ENCODE measurements around the gene MAP6.

MAP6 gene

DNA sequence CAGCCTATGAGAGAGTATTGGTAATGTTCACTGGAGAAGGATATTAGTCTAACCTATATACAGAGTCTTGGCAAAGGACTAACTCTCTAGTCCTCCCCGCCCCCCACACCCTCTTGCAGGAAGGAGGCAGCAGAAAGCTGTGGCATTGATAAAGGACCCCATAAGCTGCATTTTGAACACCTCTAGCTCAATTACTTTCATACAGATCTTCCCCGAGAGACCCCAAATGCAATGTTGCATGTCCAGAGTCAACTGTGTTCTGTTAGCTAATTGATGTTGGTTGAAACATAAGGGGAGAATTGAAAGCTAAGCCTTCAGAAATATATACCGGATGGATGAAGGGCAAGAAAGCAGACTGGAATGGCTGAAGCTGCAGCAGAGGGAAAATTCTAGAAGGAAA lies 2.8 kb downstream of the MAP6 start:
- Histone ChIP-seq H3K36me3 (ENCODE audit: control insufficient read depth, insufficient read depth, low read length) (no peaks in the 10 kb centered on the region), H3K9me3 (ENCODE audit: control insufficient read depth, insufficient read depth, low read depth, low read length) (no peaks in the 10 kb centered on the region), H3K4me1 (ENCODE audit: control insufficient read depth, insufficient read depth, low read length) (peaks cover 22% of the 10 kb centered on the region; the same call in 1 of the 2 replicates), H3K4me3 (ENCODE audit: low read depth, low read length) (no peak overlapping the region), H3K9ac (ENCODE audit: low read length) (no peak overlapping the region), H3K27ac (ENCODE audit: low read depth, low read length) (no peak overlapping the region), H3K27me3 (ENCODE audit: control insufficient read depth, insufficient read depth, low read length) (peaks cover 69% of the 10 kb centered on the region)

DNA sequence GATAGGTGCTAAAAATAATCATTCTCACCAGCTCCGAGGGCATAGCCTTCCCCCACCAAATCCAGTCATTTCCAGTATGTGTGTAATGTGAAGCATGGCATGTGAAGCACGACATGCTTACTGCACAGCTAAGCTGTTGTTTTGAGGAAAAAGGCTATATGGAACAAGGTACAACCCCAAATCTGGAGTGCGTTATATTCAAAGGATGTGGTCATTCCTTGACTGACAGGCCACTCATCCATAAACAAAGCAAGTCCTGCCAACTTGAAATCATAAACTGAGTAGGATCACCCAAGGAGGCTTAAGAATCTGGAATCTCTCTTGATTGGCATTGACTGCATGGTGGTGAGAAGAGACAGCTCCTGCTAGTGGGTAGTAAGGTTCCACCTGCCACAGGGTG lies 3.7 kb downstream of the MAP6 start:
- Histone ChIP-seq H3K9me3 (ENCODE audit: control insufficient read depth, insufficient read depth, low read depth, low read length) (no peaks in the 10 kb centered on the region), H3K36me3 (ENCODE audit: control insufficient read depth, insufficient read depth, low read length) (no peaks in the 10 kb centered on the region), H3K4me3 (ENCODE audit: low read depth, low read length) (no peak overlapping the region), H3K27ac (ENCODE audit: low read depth, low read length) (no peak overlapping the region), H3K9ac (ENCODE audit: low read length) (no peak overlapping the region), H3K27me3 (ENCODE audit: control insufficient read depth, insufficient read depth, low read length) (peaks cover 61% of the 10 kb centered on the region), H3K4me1 (ENCODE audit: control insufficient read depth, insufficient read depth, low read length) (peaks cover 22% of the 10 kb centered on the region; the same call in 1 of the 2 replicates)

DNA sequence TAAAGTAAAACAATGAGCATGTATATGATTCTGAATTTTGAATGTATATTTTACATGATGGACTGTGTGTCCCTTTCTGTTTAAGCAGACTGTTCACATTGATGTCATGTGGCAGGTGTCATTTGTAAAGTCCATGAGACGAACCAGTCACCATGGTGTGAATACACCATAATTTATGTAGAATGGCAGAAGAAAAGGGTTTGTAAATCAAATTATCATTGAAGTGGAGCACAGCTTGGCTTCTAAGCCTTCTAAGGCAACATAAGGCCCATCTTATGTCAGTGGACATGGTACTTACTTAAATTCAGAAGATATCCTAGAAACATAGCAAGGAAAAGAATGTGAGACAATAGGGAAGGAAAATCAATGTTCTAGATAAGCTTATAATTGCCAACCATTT lies 4.4 kb downstream of the MAP6 start:
- H3K27ac ChIP-seq (ENCODE audit: low read depth, low read length): no peak overlapping the region
- H3K27me3 ChIP-seq (ENCODE audit: control insufficient read depth, insufficient read depth, low read length): peaks cover 53% of the 10 kb centered on the region
- no peak overlapping the region for H3K9ac ChIP-seq (ENCODE audit: low read length)
- H3K36me3 ChIP-seq (ENCODE audit: control insufficient read depth, insufficient read depth, low read length): no peaks in the 10 kb centered on the region
- no peak overlapping the region for H3K4me3 ChIP-seq (ENCODE audit: low read depth, low read length)
- no peaks in the 10 kb centered on the region for H3K9me3 ChIP-seq (ENCODE audit: control insufficient read depth, insufficient read depth, low read depth, low read length)
- peaks cover 22% of the 10 kb centered on the region; the same call in 1 of the 2 replicates for H3K4me1 ChIP-seq (ENCODE audit: control insufficient read depth, insufficient read depth, low read length)

DNA sequence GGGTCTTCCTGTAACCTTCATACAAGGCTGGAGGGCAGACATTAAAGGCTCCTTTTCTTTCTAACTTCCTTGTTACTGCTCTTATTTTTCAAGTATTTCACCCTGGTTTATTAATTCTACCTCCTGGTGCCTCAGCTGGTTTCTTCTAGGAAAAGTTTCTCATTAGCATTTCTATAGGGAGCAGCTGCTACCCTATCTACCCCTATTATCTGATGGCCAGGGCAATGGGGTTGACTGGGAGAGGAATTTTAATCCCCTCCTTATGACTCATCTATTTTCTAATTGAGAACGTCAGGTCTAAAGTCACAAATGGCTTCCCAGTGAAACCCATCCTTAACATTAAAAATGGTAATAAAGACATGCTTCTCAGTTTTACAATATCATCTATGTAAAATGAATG lies 5.0 kb downstream of the MAP6 start:
- H3K9ac ChIP-seq (ENCODE audit: low read length): no peak overlapping the region
- H3K4me3 ChIP-seq (ENCODE audit: low read depth, low read length): no peak overlapping the region; the same call in 1 of the 2 replicates
- no peaks in the 10 kb centered on the region for H3K9me3 ChIP-seq (ENCODE audit: control insufficient read depth, insufficient read depth, low read depth, low read length)
- no peak overlapping the region for H3K27ac ChIP-seq (ENCODE audit: low read depth, low read length)
- peaks cover 47% of the 10 kb centered on the region for H3K27me3 ChIP-seq (ENCODE audit: control insufficient read depth, insufficient read depth, low read length)
- no peaks in the 10 kb centered on the region for H3K36me3 ChIP-seq (ENCODE audit: control insufficient read depth, insufficient read depth, low read length)
- H3K4me1 ChIP-seq (ENCODE audit: control insufficient read depth, insufficient read depth, low read length): peaks cover 22% of the 10 kb centered on the region; the same call in 1 of the 2 replicates

DNA sequence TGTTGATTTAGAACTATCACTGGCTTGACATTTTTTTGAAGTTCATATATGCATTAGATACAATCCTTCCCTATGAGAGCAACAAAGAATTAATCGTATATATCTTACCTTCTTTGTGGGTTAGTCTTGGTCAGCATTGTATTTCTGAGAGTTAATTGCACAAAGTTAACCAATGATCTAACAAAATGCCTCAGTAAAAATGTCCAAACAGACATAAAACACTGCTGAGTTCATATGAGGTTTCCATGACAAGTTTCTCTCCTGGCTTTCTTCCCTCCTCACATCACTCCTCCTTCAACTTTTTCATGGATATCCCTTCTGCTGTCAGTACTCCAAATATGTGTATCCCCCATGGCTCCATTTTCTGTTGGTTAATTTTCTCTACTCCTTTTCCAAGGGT lies 9.0 kb downstream of the MAP6 start:
- no peak overlapping the region for H3K27ac ChIP-seq (ENCODE audit: low read depth, low read length)
- H3K4me3 ChIP-seq (ENCODE audit: low read depth, low read length): no peak overlapping the region
- H3K9ac ChIP-seq (ENCODE audit: low read length): no peak overlapping the region
- H3K27me3 ChIP-seq (ENCODE audit: control insufficient read depth, insufficient read depth, low read length): peaks cover 8% of the 10 kb centered on the region
- H3K4me1 ChIP-seq (ENCODE audit: control insufficient read depth, insufficient read depth, low read length): peaks cover 19% of the 10 kb centered on the region; the same call in 1 of the 2 replicates
- H3K9me3 ChIP-seq (ENCODE audit: control insufficient read depth, insufficient read depth, low read depth, low read length): no peaks in the 10 kb centered on the region
- no peaks in the 10 kb centered on the region for H3K36me3 ChIP-seq (ENCODE audit: control insufficient read depth, insufficient read depth, low read length)

DNA sequence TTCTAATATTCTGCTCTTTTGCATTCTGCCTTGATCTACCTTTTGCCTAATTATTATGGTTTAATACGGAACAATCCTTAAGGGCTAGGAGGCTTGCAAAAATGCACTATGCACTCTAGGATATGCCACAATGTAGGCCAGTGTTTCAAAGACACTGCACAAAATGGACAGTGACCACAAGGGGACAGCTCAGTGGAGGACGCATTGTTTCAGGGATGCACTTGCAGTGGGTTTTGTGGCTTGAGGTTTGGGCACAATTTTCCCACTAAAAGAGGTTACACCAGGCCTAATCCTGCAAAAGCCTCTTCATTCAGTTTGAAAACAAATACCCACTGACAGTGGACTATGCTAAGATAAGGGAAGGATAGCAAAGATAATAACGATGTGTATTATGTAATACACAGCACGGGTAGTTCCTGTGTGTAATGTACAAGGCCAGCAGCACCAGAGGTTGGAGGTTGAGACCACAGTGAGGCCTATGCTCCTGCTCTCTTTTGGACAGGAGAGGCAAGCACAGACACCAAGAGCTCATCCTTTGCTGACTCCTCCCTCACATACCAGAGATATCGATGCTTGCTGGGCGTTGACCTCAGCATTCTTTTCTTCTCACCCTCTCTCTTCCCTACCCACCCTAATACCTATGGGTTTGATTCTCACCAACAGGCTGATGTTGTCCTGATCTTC lies 12.7 kb downstream of the MAP6 start:
- no peak overlapping the region for H3K9ac ChIP-seq (ENCODE audit: low read length)
- no peaks in the 10 kb centered on the region; the same call in 1 of the 2 replicates for H3K27me3 ChIP-seq (ENCODE audit: control insufficient read depth, insufficient read depth, low read length)
- H3K9me3 ChIP-seq (ENCODE audit: control insufficient read depth, insufficient read depth, low read depth, low read length): no peaks in the 10 kb centered on the region
- H3K4me3 ChIP-seq (ENCODE audit: low read depth, low read length): no peak overlapping the region
- no peak overlapping the region for H3K27ac ChIP-seq (ENCODE audit: low read depth, low read length)
- H3K4me1 ChIP-seq (ENCODE audit: control insufficient read depth, insufficient read depth, low read length): peaks cover 6% of the 10 kb centered on the region; the same call in 1 of the 2 replicates
- H3K36me3 ChIP-seq (ENCODE audit: control insufficient read depth, insufficient read depth, low read length): no peaks in the 10 kb centered on the region

DNA sequence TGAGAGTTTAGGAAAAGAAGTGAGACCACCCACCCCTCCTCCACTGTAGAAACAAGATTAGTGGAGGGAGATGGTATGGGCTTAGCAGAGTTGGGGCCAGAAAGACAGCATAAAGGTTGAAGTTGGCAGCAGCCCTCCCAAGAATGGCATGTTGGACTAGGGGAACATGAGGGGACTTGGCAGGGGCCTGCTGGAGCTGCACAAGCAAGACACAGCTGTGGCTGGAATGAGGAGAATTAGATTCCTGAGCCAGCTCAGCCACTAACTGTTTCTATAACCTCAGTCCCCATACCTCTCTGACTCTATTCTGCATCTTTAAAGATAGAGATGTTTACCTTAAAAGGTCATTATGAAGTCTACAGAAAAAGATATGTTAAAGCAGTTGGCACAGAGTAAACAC lies 13.2 kb downstream of the MAP6 start:
- Histone ChIP-seq H3K27me3 (ENCODE audit: control insufficient read depth, insufficient read depth, low read length) (no peaks in the 10 kb centered on the region; the same call in 1 of the 2 replicates), H3K27ac (ENCODE audit: low read depth, low read length) (no peak overlapping the region), H3K4me3 (ENCODE audit: low read depth, low read length) (no peak overlapping the region), H3K4me1 (ENCODE audit: control insufficient read depth, insufficient read depth, low read length) (peaks cover 6% of the 10 kb centered on the region; the same call in 1 of the 2 replicates), H3K36me3 (ENCODE audit: control insufficient read depth, insufficient read depth, low read length) (no peaks in the 10 kb centered on the region), H3K9ac (ENCODE audit: low read length) (no peak overlapping the region), H3K9me3 (ENCODE audit: control insufficient read depth, insufficient read depth, low read depth, low read length) (no peaks in the 10 kb centered on the region)

DNA sequence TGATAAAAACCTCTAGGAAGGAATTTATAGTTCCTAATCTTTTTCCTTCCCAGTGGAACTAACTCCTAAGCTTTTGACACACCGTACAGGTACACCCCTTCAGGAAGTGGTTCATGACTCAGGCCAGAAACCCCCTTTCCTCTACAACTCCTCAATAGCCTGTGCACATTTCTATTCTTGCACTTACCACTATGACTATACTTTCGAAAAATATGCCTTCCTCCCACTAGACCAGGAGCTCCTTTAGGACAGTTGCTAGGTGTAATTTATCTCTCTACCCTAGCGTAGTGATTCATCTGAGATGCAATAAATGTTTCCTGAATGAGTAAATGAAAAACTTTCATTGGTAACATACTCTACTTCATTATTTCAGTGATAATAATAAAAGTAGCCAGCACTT lies 14.5 kb downstream of the MAP6 start:
- Histone ChIP-seq H3K9me3 (ENCODE audit: control insufficient read depth, insufficient read depth, low read depth, low read length) (no peaks in the 10 kb centered on the region), H3K9ac (ENCODE audit: low read length) (no peak overlapping the region), H3K27me3 (ENCODE audit: control insufficient read depth, insufficient read depth, low read length) (no peaks in the 10 kb centered on the region; the same call in 1 of the 2 replicates), H3K4me1 (ENCODE audit: control insufficient read depth, insufficient read depth, low read length) (0 out of 2 replicates have a peak, but pooled peaks cover 6% of the 10 kb centered on the region), H3K4me3 (ENCODE audit: low read depth, low read length) (no peak overlapping the region), H3K36me3 (ENCODE audit: control insufficient read depth, insufficient read depth, low read length) (no peaks in the 10 kb centered on the region), H3K27ac (ENCODE audit: low read depth, low read length) (no peak overlapping the region)

DNA sequence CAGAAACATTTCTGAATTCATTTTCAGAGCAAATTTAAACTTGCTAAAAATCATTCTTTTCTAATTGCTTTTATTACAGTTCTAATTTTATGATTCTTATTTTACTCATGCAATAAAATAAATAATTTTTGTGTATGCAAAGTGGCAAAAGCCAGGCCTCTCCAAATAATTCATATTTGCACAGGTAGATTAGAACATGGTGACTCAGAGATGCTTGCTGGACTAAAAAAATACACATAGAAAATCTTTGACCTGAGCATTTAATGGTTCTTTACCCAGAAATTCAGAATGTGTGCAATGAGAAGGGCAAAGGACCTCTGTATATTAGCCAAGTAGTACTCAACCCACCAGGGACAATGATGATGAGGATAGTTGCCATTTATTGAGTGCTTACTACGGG lies 15.3 kb downstream of the MAP6 start:
- Histone ChIP-seq H3K27ac (ENCODE audit: low read depth, low read length) (no peak overlapping the region), H3K9me3 (ENCODE audit: control insufficient read depth, insufficient read depth, low read depth, low read length) (no peaks in the 10 kb centered on the region), H3K36me3 (ENCODE audit: control insufficient read depth, insufficient read depth, low read length) (no peaks in the 10 kb centered on the region)

DNA sequence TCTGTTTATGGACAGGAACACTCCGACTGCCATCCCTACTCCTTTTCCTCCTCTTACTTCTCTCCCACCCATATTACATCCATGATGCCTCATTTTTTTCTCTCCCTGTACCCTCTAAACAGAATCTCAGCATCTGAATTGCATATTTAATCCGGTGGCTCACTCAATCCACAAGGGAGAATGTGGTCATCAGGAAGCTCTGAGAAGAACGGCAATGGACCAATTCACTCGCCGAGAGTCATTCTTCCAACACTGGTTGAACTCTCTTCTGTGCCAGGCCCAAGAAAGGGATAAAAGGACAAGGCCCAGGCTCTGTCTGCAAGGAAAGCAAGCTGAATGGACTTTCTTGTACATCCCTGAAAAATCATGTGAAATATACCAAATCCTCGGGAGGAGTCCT lies 15.9 kb downstream of the MAP6 start:
- Histone ChIP-seq H3K9ac (ENCODE audit: low read length) (no peak overlapping the region), H3K27ac (ENCODE audit: low read depth, low read length) (no peak overlapping the region), H3K4me3 (ENCODE audit: low read depth, low read length) (no peak overlapping the region), H3K9me3 (ENCODE audit: control insufficient read depth, insufficient read depth, low read depth, low read length) (no peaks in the 10 kb centered on the region), H3K36me3 (ENCODE audit: control insufficient read depth, insufficient read depth, low read length) (no peaks in the 10 kb centered on the region), H3K27me3 (ENCODE audit: control insufficient read depth, insufficient read depth, low read length) (no peaks in the 10 kb centered on the region; the same call in 1 of the 2 replicates), H3K4me1 (ENCODE audit: control insufficient read depth, insufficient read depth, low read length) (0 out of 2 replicates have a peak, but pooled peaks cover 6% of the 10 kb centered on the region)

More for the DNA sequence above, 15.3 kb downstream of the MAP6 start:
- no peaks in the 10 kb centered on the region; the same call in 1 of the 2 replicates for H3K27me3 ChIP-seq (ENCODE audit: control insufficient read depth, insufficient read depth, low read length)
- no peak overlapping the region for H3K4me3 ChIP-seq (ENCODE audit: low read depth, low read length)
- H3K9ac ChIP-seq (ENCODE audit: low read length): no peak overlapping the region
- 0 out of 2 replicates have a peak, but pooled peaks cover 6% of the 10 kb centered on the region for H3K4me1 ChIP-seq (ENCODE audit: control insufficient read depth, insufficient read depth, low read length)

DNA sequence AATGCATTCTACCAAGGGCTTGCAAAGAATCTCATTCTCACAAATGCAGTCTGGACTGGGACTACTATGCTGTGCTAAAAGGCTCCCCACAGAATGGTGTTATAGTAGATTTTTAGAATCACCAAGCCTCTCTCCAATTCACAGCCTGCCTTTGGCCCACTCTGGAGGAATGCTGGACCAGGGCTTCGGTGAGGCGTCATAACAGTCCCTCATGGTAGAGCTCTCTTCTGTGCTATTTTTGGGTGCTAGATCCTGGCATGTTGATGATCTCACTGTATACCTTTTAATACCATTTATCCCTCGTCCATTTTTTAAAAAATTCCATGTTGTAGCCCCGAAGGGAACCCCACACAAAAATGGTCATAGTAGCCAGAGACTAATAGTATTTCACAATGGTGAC lies 17.6 kb downstream of the MAP6 start:
- Histone ChIP-seq H3K9me3 (ENCODE audit: control insufficient read depth, insufficient read depth, low read depth, low read length) (no peaks in the 10 kb centered on the region), H3K9ac (ENCODE audit: low read length) (no peak overlapping the region), H3K4me1 (ENCODE audit: control insufficient read depth, insufficient read depth, low read length) (0 out of 2 replicates have a peak, but pooled peaks cover 1% of the 10 kb centered on the region), H3K27ac (ENCODE audit: low read depth, low read length) (no peak overlapping the region), H3K36me3 (ENCODE audit: control insufficient read depth, insufficient read depth, low read length) (no peaks in the 10 kb centered on the region), H3K27me3 (ENCODE audit: control insufficient read depth, insufficient read depth, low read length) (no peaks in the 10 kb centered on the region; the same call in 1 of the 2 replicates), H3K4me3 (ENCODE audit: low read depth, low read length) (no peak overlapping the region)

Data from HUES6 (cell line).